Measurements from ENCODE around the gene NOC2L. TPM values are rescaled to one million over a fixed set of nuclear protein-coding genes. Genes with fewer than 3 reads are reported as not detected.
A peak's percentile ranks its signal among the peaks of the same experiment; 100 is the strongest.
"Not testable (repeated sequence)": the region's sequence is repeated elsewhere in the genome, so short reads cannot be mapped to it uniquely, and the experiment has no call there.

The NOC2L gene
- total RNA-seq, 6 donors from 2014 or later, result 28.7 to 66.0 (median 51.0) TPM

- H3K4me3 ChIP-seq, result no peak overlapping the region
- WGBS, 2 donors, result 64 to 85% methylated on average over 5 to 6 of the region's 6 CpGs
- ATAC-seq (ENCODE audit: low FRiP score in 2 of 2) (no peak), DNase-seq (no peak)
- no peaks in the 10 kb centered on the region for H3K4me1 ChIP-seq
- no peaks in the 10 kb centered on the region for H3K9me3 ChIP-seq
- peaks cover 25 to 100% (median 96%) of the 10 kb centered on the region in 4 donors for H3K36me3 ChIP-seq
- no peak for TF ChIP-seq EP300 (IDR thresholded peaks at IDR 0.05)
- no peak for TF ChIP-seq POLR2A (IDR thresholded peaks at IDR 0.05)
- TF ChIP-seq POLR2AphosphoS5 (IDR thresholded peaks at IDR 0.05), result no peak
- TF ChIP-seq CTCF (IDR thresholded peaks at IDR 0.05), result no peak
- H3K27me3 ChIP-seq, result no peaks in the 10 kb centered on the region
- no peak overlapping the region for H3K27ac ChIP-seq
Measured at GRCh38 chr1:951364-951763, 7.7 kb downstream of the NOC2L start.

- TF ChIP-seq POLR2A (IDR thresholded peaks at IDR 0.05) (no peak), EP300 (IDR thresholded peaks at IDR 0.05) (no peak), POLR2AphosphoS5 (IDR thresholded peaks at IDR 0.05) (no peak), CTCF (IDR thresholded peaks at IDR 0.05) (no peak)
- DNase-seq (peak in 1 of 2 donors; percentile 57), ATAC-seq (ENCODE audit: low FRiP score in 2 of 2) (no peak)
- 96 to 98% methylated on average over 17 to 23 of the region's 23 CpGs for WGBS, 2 donors
- H3K36me3 ChIP-seq, result peaks cover 26 to 100% (median 96%) of the 10 kb centered on the region in 4 donors
- H3K27ac ChIP-seq, result no peak overlapping the region
- H3K9me3 ChIP-seq, result no peaks in the 10 kb centered on the region
- no peaks in the 10 kb centered on the region for H3K4me1 ChIP-seq
- H3K4me3 ChIP-seq, result no peak overlapping the region
- H3K27me3 ChIP-seq, result no peaks in the 10 kb centered on the region
Measured at GRCh38 chr1:950881-951280, 8.2 kb downstream of the NOC2L start.

- DNase-seq (no peak), ATAC-seq (ENCODE audit: low FRiP score in 2 of 2) (no peak)
- H3K36me3 ChIP-seq, result peaks cover 28 to 100% (median 95%) of the 10 kb centered on the region in 4 donors
- no peak for TF ChIP-seq POLR2A (IDR thresholded peaks at IDR 0.05)
- TF ChIP-seq EP300 (IDR thresholded peaks at IDR 0.05), result no peak
- TF ChIP-seq CTCF (IDR thresholded peaks at IDR 0.05), result no peak
- no peak for TF ChIP-seq POLR2AphosphoS5 (IDR thresholded peaks at IDR 0.05)
- H3K27ac ChIP-seq, result no peak overlapping the region
- 89 to 94% methylated on average over 9 of the region's 9 CpGs for WGBS, 2 donors
- no peaks in the 10 kb centered on the region for H3K27me3 ChIP-seq
- no peak overlapping the region for H3K4me3 ChIP-seq
- H3K4me1 ChIP-seq, result no peaks in the 10 kb centered on the region
- no peaks in the 10 kb centered on the region for H3K9me3 ChIP-seq
Measured at GRCh38 chr1:950268-950667, 8.8 kb downstream of the NOC2L start.

- H3K27ac ChIP-seq, result no peak overlapping the region
- no peak overlapping the region for H3K4me3 ChIP-seq
- 84 to 95% methylated on average over 3 to 15 of the region's 15 CpGs for WGBS, 2 donors
- TF ChIP-seq POLR2AphosphoS5 (IDR thresholded peaks at IDR 0.05) (no peak), EP300 (IDR thresholded peaks at IDR 0.05) (no peak), POLR2A (IDR thresholded peaks at IDR 0.05) (no peak), CTCF (IDR thresholded peaks at IDR 0.05) (no peak)
- H3K27me3 ChIP-seq, result peaks cover 0 to 5% (median 2%) of the 10 kb centered on the region in 4 donors
- H3K9me3 ChIP-seq, result no peaks in the 10 kb centered on the region
- DNase-seq (peak in 1 of 2 donors; percentile 72), ATAC-seq (ENCODE audit: low FRiP score in 2 of 2) (no peak)
- peaks cover under 1 to 4% (median 2%) of the 10 kb centered on the region in 4 donors for H3K4me1 ChIP-seq
- peaks cover 13 to 87% (median 83%) of the 10 kb centered on the region in 4 donors for H3K36me3 ChIP-seq
Measured at GRCh38 chr1:947958-948357, 11.1 kb downstream of the NOC2L start.

- 91 to 95% methylated on average over 10 to 13 of the region's 13 CpGs for WGBS, 2 donors
Measured at GRCh38 chr1:946811-947210, 12.2 kb downstream of the NOC2L start.

More at GRCh38 chr1:946811-947210, 12.2 kb downstream of the NOC2L start:
- not testable (repeated sequence) for H3K4me3 ChIP-seq; DNase-seq; ATAC-seq (ENCODE audit: low FRiP score in 2 of 2); H3K9me3 ChIP-seq; H3K27ac ChIP-seq
- H3K4me1 ChIP-seq, result peaks cover 12 to 15% (median 14%) of the 10 kb centered on the region in 4 donors
- H3K27me3 ChIP-seq, result peaks cover 4 to 16% (median 12%) of the 10 kb centered on the region in 4 donors
- peaks cover 9 to 75% (median 71%) of the 10 kb centered on the region in 4 donors for H3K36me3 ChIP-seq
